GM12878 (cell line): ENCODE measurements around the gene SRP72. TPM values are rescaled to one million over a fixed set of nuclear protein-coding genes. Genes with fewer than 3 reads are reported as not detected.

Experiments used
- ATAC-seq: fragments of 200-7000 bp; cut with Tn5 transposase; 3 replicates; pipeline ENCODE4 v1.9.1; 2020; ENCODE audit warnings: mild to moderate bottlenecking, moderate library complexity
- BruUV-seq: library from RNA; stranded (reverse); fragments of 400-500 nt; replicated peaks from 2 replicates; lab custom pipeline; 2021; lab: Mats Ljungman, UMichigan
- CTCF ChIA-PET: fragments of 300-600 bp; sonication (Branson Sonifier 250); formaldehyde crosslinking; extraction: SDS; loops from one replicate; lab custom pipeline; 2021; ENCODE audit warnings: inconsistent platforms; lab: Yijun Ruan, JAX
- POLR2A ChIA-PET: fragments of 350-600 bp; formaldehyde crosslinking; extraction: SDS; loops from one replicate; lab custom pipeline; 2021; ENCODE audit warnings: inconsistent platforms; lab: Charles Lee
- RAD21 ChIA-PET: fragments of 300-600 bp; sonication (Branson Sonifier 250); formaldehyde crosslinking; loops from one replicate; lab custom pipeline; 2023; ENCODE audit warnings: antibody characterized with exemption; ENCODE audit not compliant: unreplicated experiment; lab: Charles Lee
- SMC1A ChIA-PET: fragments of 300-600 bp; sonication (Branson Sonifier 250); formaldehyde crosslinking; loops from one replicate; lab custom pipeline; 2023; ENCODE audit not compliant: unreplicated experiment, uncharacterized antibody; lab: Charles Lee
- DNase-seq: peaks from one replicate; pipeline ENCODE4 v3.0.0-alpha.2; 2011; ENCODE audit warnings: low read depth, low spot score
- FAIRE-seq: peaks from 3 replicates; lab custom pipeline; 2011; peaks lifted over from hg19 to GRCh38; lab: Jason Lieb, UNC
- H2AFZ ChIP-seq: 2 replicates; pipeline ENCODE4 v1.6.0; 2011; ENCODE audit warnings: low read depth, low read length, control low read depth; ENCODE audit not compliant: control insufficient read depth
- H3K27ac ChIP-seq: 2 replicates; pipeline ENCODE4 v1.5.1; 2011; ENCODE audit warnings: control low read depth; ENCODE audit not compliant: control insufficient read depth, insufficient read depth
- H3K27me3 ChIP-seq, 2 experiments: replicated peaks in 1 of 2; 2 replicates each; pipeline versions ENCODE4 v1.6.0 to v1.6.1; 2011; ENCODE audit warnings: low read length in 1 of 2; ENCODE audit not compliant: control insufficient read depth in 2 of 2, insufficient read depth in 2 of 2
- H3K36me3 ChIP-seq, 2 experiments: 2 replicates each; pipeline ENCODE4 v1.5.1; 2011; ENCODE audit warnings: low read length in 1 of 2; ENCODE audit not compliant: control insufficient read depth in 2 of 2, insufficient read depth in 2 of 2
- H3K4me1 ChIP-seq: 2 replicates; pipeline ENCODE4 v1.6.1; 2011; ENCODE audit warnings: mild to moderate bottlenecking, low read length, moderate library complexity, mixed read lengths; ENCODE audit not compliant: control insufficient read depth, insufficient read depth
- H3K4me2 ChIP-seq: 2 replicates; pipeline ENCODE4 v1.6.0; 2011; ENCODE audit warnings: control low read depth; ENCODE audit not compliant: control insufficient read depth, insufficient read depth
- H3K4me3 ChIP-seq: fragments of 200-600 bp; sonication (generic); 2 replicates; pipeline ENCODE4 v1.5.1; 2016
- H3K79me2 ChIP-seq: 2 replicates; pipeline ENCODE4 v1.6.0; 2011; ENCODE audit warnings: low read length; ENCODE audit not compliant: control insufficient read depth, insufficient read depth
- H3K9ac ChIP-seq: 2 replicates; pipeline ENCODE4 v1.8.0; 2011; ENCODE audit warnings: low read length, control low read depth, mixed read lengths; ENCODE audit not compliant: control insufficient read depth, insufficient read depth
- H3K9me3 ChIP-seq: replicated peaks from 3 replicates; pipeline ENCODE4 v1.5.1; 2011; ENCODE audit warnings: mild to moderate bottlenecking, low read length; ENCODE audit not compliant: control insufficient read depth, insufficient read depth
- H4K20me1 ChIP-seq: 2 replicates; pipeline ENCODE4 v1.6.0; 2011; ENCODE audit not compliant: control insufficient read depth, insufficient read depth
- FOXK2 ChIP-seq: fragments of 450-650 bp; IDR thresholded peaks from 2 replicates; pipeline ENCODE4 v1.6.1; 2017; ENCODE audit warnings: mild to moderate bottlenecking, moderate library complexity
- IKZF2 ChIP-seq, 2 experiments: fragments of 450-650 bp; IDR thresholded peaks; 2 replicates each; pipeline ENCODE4 v1.6.1; 2017; ENCODE audit warnings: mild to moderate bottlenecking in 2 of 2, moderate library complexity in 2 of 2
- JUNB ChIP-seq: IDR thresholded peaks from 2 replicates; pipeline ENCODE4 v1.6.1; 2016; ENCODE audit warnings: antibody characterized with exemption, mild to moderate bottlenecking
- NFXL1 ChIP-seq: fragments of 450-650 bp; IDR thresholded peaks from 2 replicates; pipeline ENCODE4 v1.6.1; 2017; ENCODE audit warnings: antibody characterized with exemption, mild to moderate bottlenecking, borderline replicate concordance
- PML ChIP-seq: IDR thresholded peaks from 2 replicates; pipeline ENCODE4 v1.6.1; 2012; ENCODE audit warnings: low read length, inconsistent platforms
- POLR2AphosphoS5 ChIP-seq: IDR thresholded peaks from 2 replicates; pipeline ENCODE4 v1.6.1; 2011; ENCODE audit warnings: mild to moderate bottlenecking, low read length, inconsistent platforms
- PRDM15 ChIP-seq: fragments of 450-650 bp; formaldehyde crosslinking; IDR thresholded peaks from 2 replicates; pipeline ENCODE4 v1.4.0; 2020; ENCODE audit warnings: mild to moderate bottlenecking, moderate library complexity
- RB1 ChIP-seq: fragments of 450-650 bp; formaldehyde crosslinking; IDR thresholded peaks from 2 replicates; pipeline ENCODE4 v1.6.1; 2017; ENCODE audit warnings: mild to moderate bottlenecking, borderline replicate concordance
- RFX5 ChIP-seq: IDR thresholded peaks from 2 replicates; pipeline ENCODE4 v1.6.1; 2011; ENCODE audit warnings: low read depth, low read length, improper control_type of control experiment
- STAT1 ChIP-seq: fragments of 450-650 bp; conservative IDR thresholded peaks from 2 replicates; pipeline ENCODE4 v1.6.1; 2014; ENCODE audit warnings: antibody characterized with exemption, mild to moderate bottlenecking
- YY1 ChIP-seq: IDR thresholded peaks from 2 replicates; pipeline ENCODE4 v1.6.1; 2011; ENCODE audit warnings: low read depth, mild to moderate bottlenecking, low read length
- ZNF24 ChIP-seq: fragments of 450-650 bp; IDR thresholded peaks from 2 replicates; pipeline ENCODE4 v1.6.1; 2017; ENCODE audit warnings: antibody characterized with exemption, mild to moderate bottlenecking
- ZNF384 ChIP-seq: IDR thresholded peaks from 2 replicates; pipeline ENCODE4 v1.6.1; 2012; ENCODE audit warnings: low read depth, mild to moderate bottlenecking, low read length, improper control_type of control experiment, borderline replicate concordance
- WGBS: methylation state at CpG from one replicate; pipeline ENCODE4 v1.1.6; 2016; ENCODE audit warnings: low lambda C conversion rate; ENCODE audit not compliant: insufficient replicate concordance, insufficient coverage; ENCODE audit errors: missing lambda C conversion rate; 5-methylcytosine and 5-hydroxymethylcytosine counted together
- in situ Hi-C: fragments of 300-500 bp; cut with MboI; formaldehyde crosslinking; loops from 9 replicates; pipeline ENCODE4 v1.14.3; 2018; ENCODE audit warnings: mixed read lengths
- intact Hi-C: fragments of 100-400 bp; cut with micrococcal nuclease; formaldehyde crosslinking; loops from one replicate; pipeline ENCODE4 v1.14.2; 2022; ENCODE audit not compliant: unreplicated experiment
- polyA plus RNA-seq, 11 experiments: library from polyadenylated mRNA; depleted of rRNA in 4 of 11; unstranded in 6 of 11; stranded (reverse) in 5 of 11; fragments of >200 nt; fragmentation: Nextera tagmentation in 4 of 11; fragmentation: Illumina TruSeq in 1 of 11; extraction: Ambion mirVana in 4 of 11; extraction: Trizol in 1 of 11; gene quantifications; 1 replicate in 1 of 11; 2 replicates in 10 of 11; pipeline versions ENCODE4 v1.2.1 to v1.2.3, GENCODE V29; 2011 to 2016; ENCODE audit warnings: inconsistent platforms in 2 of 11, missing spikeins in 2 of 11, low read depth in 1 of 11
- total RNA-seq, 4 experiments: library from RNA; depleted of rRNA in 3 of 4; stranded (reverse); fragments of >200 nt in 3 of 4; fragmentation: Illumina TruSeq in 1 of 4; extraction: Trizol in 1 of 4; gene quantifications; 2 replicates each; pipeline versions ENCODE4 v1.2.1 to v1.2.3, GENCODE V29; 2013 to 2021

SRP72 gene
- total and polyA plus RNA-seq, 10 of the 15 experiments (the other 5 are each of a cell fraction or from before 2014, with no cell fraction given), result 61.6 to 186 (median 133) TPM

GRCh38 chr4:56444719-56445118 lies 22.7 kb upstream of the SRP72 start:
- H3K4me3 ChIP-seq, result no peak overlapping the region; the same call in 1 of the 2 replicates
- H3K79me2 ChIP-seq, result peaks cover 60% of the 10 kb centered on the region
- BruUV-seq, result no TSS peak
- H3K27me3 ChIP-seq, result no peaks in the 10 kb centered on the region
- no peaks in the 10 kb centered on the region; the same call in 1 of the 2 replicates for H4K20me1 ChIP-seq
- H3K4me2 ChIP-seq, result no peak overlapping the region
- in situ Hi-C loops (no loop called here), intact Hi-C loops (no loop called here)
- ChIA-PET POLR2A (interaction anchor here (1.1 kb wide), 1 partner anchor 11 kb away, joined by 4 read pairs; no protein-coding TSS in a partner anchor), SMC1A (interaction anchor here (0.7 to 4.7 kb wide), 7 partner anchors 9 to 33 kb away, joined by 3 to 29 read pairs (median 7); partner anchors contain the start of gene PAICS), RAD21 (interaction anchor here (1.1 kb wide), 1 partner anchor 24 kb away, joined by 3 read pairs; no protein-coding TSS in a partner anchor), CTCF (interaction anchor here (1.0 to 4.1 kb wide), 4 partner anchors 9 to 21 kb away, joined by 3 to 30 read pairs (median 4); partner anchors contain the start of genes PAICS and PPAT)
- H3K4me1 ChIP-seq, result no peaks in the 10 kb centered on the region; the same call in 1 of the 2 replicates
- WGBS, result 95% methylated on average over 2 of the region's 2 CpGs
- no peak overlapping the region for H3K27ac ChIP-seq
- no peaks in the 10 kb centered on the region for H3K9me3 ChIP-seq
- DNase-seq (no peak), ATAC-seq (peak; percentile 41), FAIRE-seq (no peak)
- no peak overlapping the region for H3K9ac ChIP-seq
- no peak for TF ChIP-seq FOXK2
- no peak for TF ChIP-seq ZNF384
- peaks cover 0 to 19% of the 10 kb centered on the region in 2 experiments; a peak in 3 of 4 replicates for H3K36me3 ChIP-seq
- no peak overlapping the region for H2AFZ ChIP-seq

DNA sequence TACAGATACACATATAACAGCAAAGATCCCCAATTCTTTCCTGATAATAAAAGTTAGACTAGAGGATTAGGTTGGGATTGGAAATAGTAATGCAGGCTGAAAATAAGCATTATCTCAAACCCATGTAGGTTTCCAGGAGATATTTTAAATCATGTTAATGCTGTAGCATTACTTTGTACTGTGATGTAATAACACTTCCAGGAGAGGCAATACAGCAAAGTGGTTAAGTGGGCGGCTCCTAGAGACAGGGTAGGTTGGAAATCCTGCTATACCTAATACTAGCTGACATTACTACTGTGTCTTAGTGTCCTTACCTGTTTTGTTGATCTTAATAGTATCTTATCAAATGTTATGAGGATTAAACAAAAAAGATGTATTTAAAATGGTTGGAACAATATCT lies 21.7 kb upstream of the SRP72 start:
- intact Hi-C loops, result no loop called here
- ChIA-PET POLR2A (no interaction called here), CTCF (interaction anchor here (0.6 to 1.3 kb wide), 2 partner anchors 19 to 394 kb away, joined by 3 read pairs; no protein-coding TSS in a partner anchor), SMC1A (interaction anchor here (0.5 to 4.7 kb wide), 3 partner anchors 14 to 31 kb away, joined by 3 to 29 read pairs (median 3); no protein-coding TSS in a partner anchor), RAD21 (no interaction called here)
- WGBS, result 91% methylated on average over 1 of the region's 1 CpG
- H3K4me1 ChIP-seq, result no peaks in the 10 kb centered on the region; the same call in 1 of the 2 replicates
- peaks cover 50% of the 10 kb centered on the region for H3K79me2 ChIP-seq
- BruUV-seq, result no TSS peak
- no peaks in the 10 kb centered on the region for H3K9me3 ChIP-seq
- no peak overlapping the region for H3K4me2 ChIP-seq
- DNase-seq (no peak), FAIRE-seq (no peak), ATAC-seq (peak; percentile 51)
- no peak overlapping the region for H2AFZ ChIP-seq
- H3K4me3 ChIP-seq, result no peak overlapping the region
- H3K27ac ChIP-seq, result no peak overlapping the region
- peaks cover 0 to 19% of the 10 kb centered on the region in 2 experiments; a peak in 3 of 4 replicates for H3K36me3 ChIP-seq
- in situ Hi-C loops, result no loop called here
- H4K20me1 ChIP-seq, result no peaks in the 10 kb centered on the region
- H3K9ac ChIP-seq, result no peak overlapping the region
- H3K27me3 ChIP-seq, result no peaks in the 10 kb centered on the region
- TF ChIP-seq STAT1 (no peak), PRDM15 (CRISPR knock-in tag) (no peak), POLR2AphosphoS5 (no peak), RFX5 (no peak), ZNF24 (no peak), NFXL1 (no peak), IKZF2 (IDR thresholded peaks at IDR 0.05) (no peak), YY1 (no peak), PML (no peak), JUNB (no peak), RB1 (no peak)
